Myocyte (in vitro differentiated cells): Measurements from ENCODE around the gene TBCK. TPM values are rescaled to one million over a fixed set of nuclear protein-coding genes. Genes with fewer than 3 reads are reported as not detected.
"Not testable (repeated sequence)": the region's sequence is repeated elsewhere in the genome, so short reads cannot be mapped to it uniquely, and the experiment has no call there.

Source experiments
- DNase-seq: peaks from one replicate; pipeline ENCODE4 v3.0.0-alpha.2; 2012; ENCODE audit warnings: low read depth
- total RNA-seq: library from RNA; depleted of rRNA; stranded (reverse); fragments of >200 nt; gene quantifications from 2 replicates; pipeline ENCODE4 v1.2.3, GENCODE V29; 2014

TBCK gene
- total RNA-seq, 1 donor from 2014 or later: 38.0 TPM

DNA sequence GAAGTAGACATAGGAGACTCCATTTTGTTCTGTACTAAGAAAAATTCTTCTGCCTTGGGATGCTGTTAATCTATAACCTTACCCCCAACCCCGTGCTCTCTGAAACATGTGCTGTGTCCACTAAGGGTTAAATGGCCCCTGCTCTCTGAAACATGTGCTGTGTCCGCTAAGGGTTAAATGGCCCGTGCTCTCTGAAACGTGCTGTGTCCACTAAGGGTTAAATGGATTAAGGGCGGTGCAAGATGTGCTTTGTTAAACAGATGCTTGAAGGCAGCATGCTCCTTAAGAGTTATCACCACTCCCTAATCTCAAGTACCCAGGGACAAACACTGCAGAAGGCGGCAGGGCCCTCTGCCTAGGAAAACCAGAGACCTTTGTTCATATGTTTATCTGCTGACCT, 5.8 kb upstream of the TBCK start:
- not testable (repeated sequence) for DNase-seq

- not testable (repeated sequence) for DNase-seq
These were observed 5.2 kb upstream of the TBCK start for GRCh38 chr4:106321168-106321567.

DNA sequence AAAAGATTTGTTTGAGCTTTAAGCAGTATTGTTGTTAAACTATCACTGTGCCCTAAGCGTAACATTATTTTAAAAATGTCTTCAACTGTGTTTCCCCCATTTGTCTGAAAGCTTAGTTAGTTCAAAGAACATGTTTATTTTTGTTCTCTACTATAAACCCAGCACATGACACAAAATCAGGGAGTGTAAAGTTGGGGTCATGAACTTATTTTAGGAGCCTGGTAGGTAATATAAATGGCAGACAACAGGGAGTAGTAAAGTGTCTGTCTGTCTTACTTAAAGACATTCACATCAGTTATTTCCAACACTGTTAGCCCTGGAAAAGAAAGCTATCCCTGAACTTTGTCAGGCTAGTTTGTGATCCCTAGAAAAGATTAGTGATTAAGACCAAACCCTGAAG, 4.2 kb upstream of the TBCK start:
- DNase-seq: no peak

DNA sequence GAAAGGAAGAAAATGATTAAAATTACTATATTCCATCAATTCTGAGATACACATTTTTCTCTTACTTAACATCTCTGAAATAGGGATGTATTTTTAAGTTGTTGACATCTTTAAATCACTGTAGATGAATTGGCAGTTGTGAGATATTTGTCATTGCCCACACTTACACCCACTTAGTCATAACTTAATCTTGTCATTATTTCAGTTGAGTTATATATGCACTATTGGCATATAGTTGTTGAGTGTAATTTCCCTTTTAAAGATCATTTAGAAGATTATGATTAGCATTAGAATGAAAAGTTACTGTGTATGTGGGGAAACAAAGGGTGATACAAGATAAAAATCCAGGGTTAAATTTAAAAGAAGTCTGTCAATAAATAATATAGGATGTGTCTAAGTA, 2.5 kb upstream of the TBCK start:
- no peak for DNase-seq

DNA sequence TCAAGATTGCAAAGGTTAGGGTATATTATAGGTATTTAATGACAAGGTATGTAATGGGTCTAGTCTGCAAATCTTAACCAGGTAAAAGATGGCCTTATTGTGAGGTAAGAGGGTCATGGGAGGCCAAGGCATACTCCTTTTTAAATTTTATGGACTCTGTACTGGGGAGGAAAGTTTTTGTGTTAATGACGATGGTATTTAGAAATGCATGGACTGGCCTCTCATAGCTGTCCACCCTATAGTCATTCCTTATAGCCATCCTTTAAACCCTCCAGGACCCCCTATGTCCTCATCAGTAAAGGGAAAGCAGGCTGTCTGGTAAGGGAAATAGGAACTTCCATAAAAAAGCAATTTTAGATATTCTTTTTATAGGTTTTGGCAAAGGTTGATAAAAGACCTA, 1.8 kb upstream of the TBCK start:
- DNase-seq: no peak

DNA sequence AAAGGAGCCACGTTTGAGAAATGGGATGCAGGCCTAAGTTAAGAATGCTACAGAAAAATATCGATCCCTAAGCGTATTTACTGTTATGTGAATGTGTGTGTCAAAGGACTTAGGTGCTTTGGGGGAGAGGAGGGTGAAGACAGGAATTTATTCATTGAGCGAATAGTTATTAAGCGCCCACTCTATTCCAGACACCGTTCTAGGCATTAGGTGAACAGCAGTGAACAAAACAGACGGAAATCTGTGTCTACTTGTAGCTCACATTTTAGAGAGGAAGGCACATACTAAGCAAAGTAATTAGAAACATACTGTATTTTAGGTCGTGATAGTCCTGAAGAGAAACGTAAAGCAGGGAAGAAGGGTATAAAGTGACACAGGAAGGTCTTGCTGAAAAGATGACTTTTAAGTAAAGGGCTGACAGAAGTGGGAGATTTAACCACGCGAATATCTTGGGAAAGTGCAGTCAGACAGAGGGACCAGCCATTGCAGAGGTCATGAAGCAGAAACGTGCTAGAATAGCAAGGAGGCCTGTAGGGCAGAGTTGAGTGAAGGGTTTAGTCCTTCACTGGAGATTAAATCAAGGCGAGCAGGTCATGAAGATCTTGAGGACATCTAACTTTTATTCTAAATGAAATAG, 882 bp upstream of the TBCK start:
- DNase-seq: peak; percentile 7

DNA sequence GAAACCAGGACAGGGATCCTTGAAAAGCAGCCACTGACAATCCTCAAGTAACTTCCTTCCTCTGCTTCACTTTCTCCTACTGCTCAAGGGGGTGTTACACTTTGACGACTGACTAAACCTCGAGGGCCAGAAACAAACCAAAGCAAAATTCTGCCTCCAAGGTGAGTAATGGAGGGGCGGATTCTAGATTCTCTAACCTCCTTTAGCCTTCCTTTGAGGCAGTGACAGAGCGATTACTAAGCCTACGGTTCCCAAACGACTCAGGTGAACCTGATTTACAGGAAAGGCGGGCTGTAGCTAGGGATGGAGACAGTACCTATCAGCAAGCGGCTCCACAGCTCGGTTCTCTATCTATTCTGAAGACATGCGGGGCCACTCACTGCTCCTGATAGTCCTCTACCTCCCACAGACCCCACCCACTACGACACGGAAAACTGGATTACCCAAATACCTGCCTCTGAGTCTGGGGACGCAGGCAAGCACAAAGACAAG, 487 bp downstream of the TBCK start:
- peak; percentile 5 for DNase-seq

GRCh38 chr4:106314960-106315359, 1.0 kb downstream of the TBCK start:
- DNase-seq: no peak

GRCh38 chr4:106312997-106313522, 2.9 kb downstream of the TBCK start:
- DNase-seq: peak; percentile 16

DNA sequence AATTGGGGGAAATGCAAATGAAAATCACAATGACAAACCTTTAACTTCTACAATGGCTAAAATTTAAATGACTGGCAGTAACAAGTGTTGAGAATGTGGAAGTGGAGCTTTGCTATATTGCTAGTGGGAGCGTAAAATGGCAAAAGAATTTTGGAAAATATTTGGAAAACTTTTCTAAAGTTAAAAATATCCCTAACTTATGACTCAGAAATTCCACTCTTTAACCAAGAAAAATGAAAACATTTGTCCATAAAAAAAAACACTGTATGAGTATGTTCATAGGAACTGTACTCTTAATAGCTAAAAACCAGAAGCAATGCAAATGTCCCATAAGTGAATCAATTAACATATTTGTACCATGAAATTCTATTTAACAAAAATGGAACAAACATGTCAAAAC, 3.6 kb downstream of the TBCK start:
- DNase-seq: peak; percentile 67

- no peak for DNase-seq
These were observed 9.4 kb downstream of the TBCK start for GRCh38 chr4:106306561-106306960.

DNA sequence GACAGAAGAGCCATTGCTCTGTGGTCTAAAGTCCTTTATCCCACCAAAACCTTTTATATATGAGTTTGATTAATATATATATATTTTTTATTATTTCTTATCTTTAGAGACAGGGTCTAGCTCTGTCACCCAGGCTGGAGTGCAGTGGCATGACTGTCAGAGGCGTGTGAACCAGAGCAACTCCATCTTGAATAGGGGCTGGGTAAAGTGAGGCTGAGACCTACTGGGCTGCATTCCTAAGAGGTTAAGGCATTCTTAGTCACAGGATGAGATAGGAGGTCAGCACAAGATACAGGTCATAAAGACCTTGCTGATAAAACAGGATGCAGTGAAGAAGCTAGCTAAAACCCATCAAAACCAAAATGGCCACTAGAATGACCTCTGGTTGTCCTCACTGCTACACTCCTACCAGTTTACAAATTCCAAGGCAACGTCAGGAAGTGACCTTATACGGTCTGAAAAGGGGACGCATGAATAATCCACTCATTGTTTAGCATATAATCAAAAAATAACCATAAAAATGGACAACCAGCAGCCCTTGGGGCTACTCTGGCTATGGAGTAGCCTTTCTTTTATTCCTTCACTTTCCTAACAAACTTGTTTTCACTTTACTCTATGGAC, 10.5 kb downstream of the TBCK start:
- no peak for DNase-seq

GRCh38 chr4:106304632-106305031, 11.4 kb downstream of the TBCK start:
- DNase-seq: no peak

DNA sequence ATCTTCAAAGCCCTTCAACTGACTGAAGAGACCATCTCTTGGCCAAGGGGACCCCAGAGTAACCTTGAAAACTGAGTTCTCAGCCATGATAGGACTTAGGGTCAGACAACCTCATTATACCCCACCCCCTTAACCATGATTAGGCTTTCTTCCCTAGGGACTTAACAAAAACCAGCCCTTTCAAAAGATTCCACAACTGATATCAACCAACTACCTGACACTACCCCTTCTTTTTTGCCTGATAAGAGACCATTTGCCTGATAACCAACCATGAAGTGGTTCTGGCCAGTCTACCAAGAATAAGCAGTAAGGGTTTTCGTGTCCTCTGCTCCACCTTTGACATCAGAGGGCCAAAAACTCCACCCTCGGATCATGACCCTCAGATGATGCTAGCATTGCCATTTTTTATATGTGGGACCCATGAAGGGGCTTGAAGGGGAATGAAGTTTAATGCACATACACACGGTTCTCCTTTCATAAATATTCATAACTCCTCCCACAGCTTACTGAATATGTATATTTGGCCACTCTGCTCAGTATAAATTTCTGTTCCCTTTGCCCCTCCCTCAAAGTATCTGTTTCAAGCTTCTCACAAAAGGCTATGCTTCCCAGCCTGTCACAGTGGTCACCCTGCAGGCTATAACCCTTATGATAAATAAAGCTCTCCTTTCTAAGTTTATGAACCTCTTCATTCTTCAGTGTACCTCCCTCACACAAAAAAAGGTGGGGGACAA, 12.3 kb downstream of the TBCK start:
- DNase-seq: no peak

- DNase-seq: no peak
These were observed 14.0 kb downstream of the TBCK start for GRCh38 chr4:106302062-106302438.

DNA sequence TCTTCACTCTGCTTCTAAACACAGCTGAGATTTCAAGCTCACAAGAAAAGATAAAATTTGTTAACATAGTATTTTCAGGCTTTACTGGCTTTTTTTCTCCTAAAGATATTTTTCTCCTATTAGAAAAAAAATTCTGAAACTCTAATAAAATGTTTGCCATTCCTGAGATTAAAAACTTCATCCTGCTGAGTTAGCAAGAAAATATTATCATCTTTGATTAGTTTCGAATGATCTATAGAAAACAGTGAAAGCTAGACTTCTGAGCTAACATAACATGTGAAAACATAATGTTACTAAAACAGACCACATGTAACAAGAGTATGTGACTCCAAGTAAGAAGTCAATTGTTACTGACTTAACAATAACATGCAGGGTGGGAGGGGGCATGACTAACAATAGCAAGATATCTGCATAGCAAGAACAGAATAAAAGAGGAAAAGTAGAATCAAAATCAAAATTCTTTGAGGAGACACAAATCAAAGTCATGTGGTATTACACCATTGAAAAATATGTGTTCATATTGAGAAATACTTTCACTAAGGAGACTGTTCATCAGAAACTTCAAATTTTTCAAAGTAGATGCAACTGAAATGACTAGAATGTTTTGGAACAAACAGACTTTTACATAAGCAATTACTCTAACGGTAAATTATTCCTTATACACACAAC, 14.5 kb downstream of the TBCK start:
- no peak for DNase-seq

DNA sequence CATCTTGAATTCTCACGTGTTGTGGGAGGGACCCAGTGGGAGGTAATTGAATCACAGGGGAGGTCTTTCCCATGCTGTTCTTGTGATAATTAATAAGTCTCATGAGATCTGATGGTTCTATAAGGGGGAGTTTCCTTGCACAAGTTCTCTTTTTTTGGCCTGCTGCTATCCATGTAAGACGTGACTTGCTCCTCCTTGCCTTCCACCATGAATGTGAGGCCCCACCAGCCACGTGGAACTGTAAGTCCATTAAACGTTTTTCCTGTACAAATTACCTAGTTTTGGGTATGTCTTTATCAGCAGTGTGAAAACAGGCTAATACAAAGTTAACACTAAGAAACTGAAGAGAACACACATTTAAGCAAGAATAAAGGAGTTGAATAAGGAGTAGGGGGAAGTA, 16.0 kb downstream of the TBCK start:
- no peak for DNase-seq

DNA sequence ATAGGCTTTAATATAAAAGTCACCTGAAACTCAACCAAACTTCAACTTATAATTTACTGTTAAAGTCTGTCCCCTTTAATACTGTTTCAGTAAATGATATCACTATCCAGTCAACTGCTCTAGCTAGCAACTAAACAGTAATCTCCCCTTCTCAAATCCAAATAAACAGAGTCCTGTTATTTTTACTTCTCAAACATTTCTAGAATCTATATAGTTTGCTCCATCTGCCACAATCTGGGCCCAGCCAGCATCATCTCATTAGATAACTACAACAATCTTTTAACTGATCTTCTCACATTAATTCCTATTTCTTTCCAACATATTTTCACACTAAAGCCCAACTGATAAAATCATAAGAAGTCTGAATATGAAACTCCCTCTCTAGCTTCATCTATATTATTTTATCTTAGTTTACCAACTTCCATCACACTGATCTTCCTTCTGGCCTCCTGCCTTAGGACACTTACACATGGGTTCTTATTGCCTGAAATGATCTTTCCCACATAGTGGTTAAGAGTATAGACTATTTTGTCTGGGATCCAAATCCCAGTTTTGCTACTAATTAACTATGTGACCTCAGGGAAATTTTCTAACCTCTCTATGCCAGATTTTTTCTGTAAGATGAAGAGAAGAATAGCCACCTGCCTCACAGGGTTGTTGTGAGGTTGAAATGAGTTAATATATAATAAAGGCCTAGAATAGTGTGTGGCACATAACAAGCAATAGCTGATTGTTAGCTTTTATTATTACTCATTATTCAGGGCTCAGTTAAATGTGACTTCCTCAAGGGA, 18.6 kb downstream of the TBCK start:
- no peak for DNase-seq

DNA sequence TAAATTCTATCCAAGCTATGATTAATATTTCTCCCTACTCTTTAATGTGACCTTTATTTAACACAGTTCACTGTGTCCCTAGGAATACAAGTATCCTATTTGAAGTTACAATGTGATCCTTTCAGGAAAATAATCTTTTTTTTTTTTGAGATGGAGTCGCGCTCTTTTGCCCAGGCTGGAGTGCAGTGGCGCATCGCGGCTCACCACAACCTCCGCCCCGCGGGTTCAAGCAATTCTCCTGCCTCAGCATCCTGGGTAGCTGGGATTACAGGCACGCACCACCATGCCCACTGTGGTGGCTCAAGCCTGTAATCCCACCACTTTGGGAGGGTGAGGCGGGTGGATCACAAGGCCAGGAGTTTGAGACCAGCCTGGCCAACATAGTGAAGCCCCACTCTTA, 21.9 kb downstream of the TBCK start:
- no peak for DNase-seq

GRCh38 chr4:106291678-106292077, 24.3 kb downstream of the TBCK start:
- DNase-seq: no peak

DNA sequence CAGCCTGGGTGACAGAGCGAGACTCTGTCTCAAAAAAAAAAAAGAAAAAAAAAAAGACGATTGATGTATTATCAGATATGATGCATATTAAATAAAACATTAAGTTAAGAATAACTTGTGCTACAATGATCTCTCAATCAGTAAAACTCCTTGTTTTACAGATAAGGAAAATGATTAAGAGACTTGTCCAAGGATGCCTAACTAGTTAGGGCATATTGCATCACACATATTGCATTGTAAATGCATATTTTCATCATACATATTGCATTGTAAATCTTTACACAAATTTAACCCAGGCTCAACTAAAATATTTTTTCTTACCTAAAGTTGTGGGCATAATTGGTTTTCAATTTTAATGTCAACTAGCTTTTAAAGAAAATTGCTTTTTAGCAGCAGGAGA, 26.3 kb downstream of the TBCK start:
- no peak for DNase-seq
